HL-60/S4 (cell line): ENCODE measurements around the gene TSHZ2.

Experiments used
- in situ Hi-C: fragments of 300-500 bp; cut with MboI; formaldehyde crosslinking; loops from 2 replicates; pipeline ENCODE4 v1.14.3; 2022; ENCODE audit warnings: low sequenced_read_pairs

Gene TSHZ2

GRCh38 chr20:53124803-53125202 lies 152.6 kb downstream of the TSHZ2 start:
- in situ Hi-C loops = no loop called here

- in situ Hi-C loops = no loop called here
Measured at GRCh38 chr20:53126185-53126584, 154.0 kb downstream of the TSHZ2 start.

- in situ Hi-C loops = no loop called here
Measured at GRCh38 chr20:53127027-53127426, 154.9 kb downstream of the TSHZ2 start.

GRCh38 chr20:53128004-53128403 lies 155.8 kb downstream of the TSHZ2 start:
- in situ Hi-C loops = no loop called here

- in situ Hi-C loops = no loop called here
Measured at GRCh38 chr20:53129563-53129962, 157.4 kb downstream of the TSHZ2 start.

- in situ Hi-C loops = no loop called here
Measured at GRCh38 chr20:53130795-53131194, 158.6 kb downstream of the TSHZ2 start.

- in situ Hi-C loops = no loop called here
Measured at GRCh38 chr20:53133125-53133524, 161.0 kb downstream of the TSHZ2 start.

- in situ Hi-C loops = no loop called here
Measured at GRCh38 chr20:53133628-53134027, 161.5 kb downstream of the TSHZ2 start.

- in situ Hi-C loops = no loop called here
Measured at GRCh38 chr20:53136473-53136872, 164.3 kb downstream of the TSHZ2 start.

- in situ Hi-C loops = no loop called here
Measured at GRCh38 chr20:53138454-53139262, 166.5 kb downstream of the TSHZ2 start.

- in situ Hi-C loops = no loop called here
Measured at GRCh38 chr20:53141201-53142050, 169.3 kb downstream of the TSHZ2 start.

GRCh38 chr20:53142225-53143127 lies 170.3 kb downstream of the TSHZ2 start:
- in situ Hi-C loops = no loop called here

GRCh38 chr20:53146201-53146891 lies 174.2 kb downstream of the TSHZ2 start:
- in situ Hi-C loops = no loop called here

- in situ Hi-C loops = no loop called here
Measured at GRCh38 chr20:53148771-53149147, 176.6 kb downstream of the TSHZ2 start.

GRCh38 chr20:53149148-53149889 lies 177.2 kb downstream of the TSHZ2 start:
- in situ Hi-C loops = no loop called here

GRCh38 chr20:53149890-53150205 lies 177.7 kb downstream of the TSHZ2 start:
- in situ Hi-C loops = no loop called here

GRCh38 chr20:53150532-53150931 lies 178.4 kb downstream of the TSHZ2 start:
- in situ Hi-C loops = no loop called here

GRCh38 chr20:53152228-53152627 lies 180.1 kb downstream of the TSHZ2 start:
- in situ Hi-C loops = no loop called here

- in situ Hi-C loops = no loop called here
Measured at GRCh38 chr20:53154540-53154939, 182.4 kb downstream of the TSHZ2 start.
